HCT116 (cell line): ENCODE data around the gene PVRIG. TPM values are rescaled to one million over a fixed set of nuclear protein-coding genes. Genes with fewer than 3 reads are reported as not detected.

Source experiments
- ATAC-seq: fragments of 200-7000 bp; cut with Tn5 transposase; 2 replicates; pipeline ENCODE4 v1.9.1; 2020; ENCODE audit warnings: mild to moderate bottlenecking, moderate library complexity
- BruUV-seq: library from RNA; stranded (reverse); fragments of 400-500 nt; replicated peaks from 2 replicates; lab custom pipeline; 2021; lab: Mats Ljungman, UMichigan
- CTCF ChIA-PET: fragments of 300-600 bp; sonication (Branson Sonifier 250); formaldehyde crosslinking; loops from one replicate; lab custom pipeline; 2021; ENCODE audit warnings: antibody characterized with exemption; lab: Charles Lee
- POLR2A ChIA-PET: fragments of 300-600, 350-600 bp; sonication (Branson Sonifier 250); formaldehyde crosslinking; loops from one replicate; lab custom pipeline; 2021; ENCODE audit warnings: antibody characterized with exemption; lab: Charles Lee
- RAD21 ChIA-PET, 2 experiments: fragments of 300-600 bp; sonication (Branson Sonifier 250); formaldehyde crosslinking; loops; one replicate each; lab custom pipeline; 2023; ENCODE audit warnings: low total read pairs in 2 of 2; ENCODE audit not compliant: uncharacterized antibody in 2 of 2, unreplicated experiment in 2 of 2, low non-redundant PET in 1 of 2; lab: Charles Lee
- DNase-seq: peaks from one replicate; pipeline ENCODE4 v3.0.0-alpha.2; 2010; ENCODE audit warnings: low read depth, low spot score
- H2AFZ ChIP-seq: fragments of 200-600 bp; shearing (Covaris generic), sonication (generic); 2 replicates; pipeline ENCODE4 v1.6.1; 2017; ENCODE audit warnings: low read depth, mixed run types, mixed read lengths, antibody characterized with exemption, low read length; ENCODE audit not compliant: poor library complexity, severe bottlenecking
- H3K27ac ChIP-seq: 2 replicates; pipeline ENCODE4 v1.5.1; 2012; ENCODE audit warnings: low read depth, low read length
- H3K27me3 ChIP-seq: fragments of 200-600 bp; sonication (generic); 2 replicates; pipeline ENCODE4 v1.6.1; 2016; ENCODE audit warnings: mixed run types, low read length, mixed read lengths; ENCODE audit not compliant: insufficient read depth
- H3K36me3 ChIP-seq, 2 experiments: fragments of 200-500 bp in 1 of 2; fragments of 200-600 bp in 1 of 2; sonication (Bioruptor generic) in 1 of 2; sonication (generic) in 1 of 2; 2 replicates each; pipeline versions ENCODE4 v1.5.1 to v1.6.1; 2014 to 2016; ENCODE audit warnings: low read length in 2 of 2, inconsistent platforms in 1 of 2, mixed read lengths in 1 of 2, mixed run types in 1 of 2; ENCODE audit not compliant: insufficient read depth in 2 of 2, control insufficient read depth in 1 of 2
- H3K4me1 ChIP-seq, 2 experiments: fragments of 200-600 bp in 1 of 2; sonication (generic) in 1 of 2; 2 replicates each; pipeline versions ENCODE4 v1.5.1 to v1.6.1; 2012 to 2017; ENCODE audit warnings: low read length in 2 of 2, inconsistent platforms in 1 of 2, mild to moderate bottlenecking in 1 of 2, mixed read lengths in 1 of 2, mixed run types in 1 of 2, moderate library complexity in 1 of 2; ENCODE audit not compliant: insufficient read depth in 2 of 2, control insufficient read depth in 1 of 2
- H3K4me2 ChIP-seq: fragments of 200-600 bp; sonication (generic); 2 replicates; pipeline ENCODE4 v1.6.1; 2017; ENCODE audit warnings: mixed run types, low read length, mixed read lengths
- H3K4me3 ChIP-seq, 2 experiments: fragments of 200-600 bp in 1 of 2; sonication (generic) in 1 of 2; replicated peaks in 1 of 2; 2 replicates each; pipeline ENCODE4 v1.5.1; 2011 to 2016; ENCODE audit warnings: low read length in 2 of 2, control low read depth in 1 of 2, low read depth in 1 of 2, mild to moderate bottlenecking in 1 of 2, mixed read lengths in 1 of 2, mixed run types in 1 of 2
- H3K79me2 ChIP-seq: fragments of 200-600 bp; sonication (generic); 2 replicates; pipeline ENCODE4 v1.6.1; 2017; ENCODE audit warnings: mild to moderate bottlenecking, mixed run types, low read length, moderate library complexity, mixed read lengths; ENCODE audit not compliant: insufficient read depth
- H3K9ac ChIP-seq: fragments of 200-600 bp; sonication (generic); 2 replicates; pipeline ENCODE4 v1.6.1; 2016; ENCODE audit warnings: low read length, mixed read lengths
- H3K9me2 ChIP-seq: fragments of 200-600 bp; sonication (generic), shearing (Covaris generic); 2 replicates; pipeline ENCODE4 v1.6.1; 2017; ENCODE audit warnings: mixed run types, mild to moderate bottlenecking, moderate library complexity; ENCODE audit not compliant: insufficient read depth
- H3K9me3 ChIP-seq, 2 experiments: fragments of 200-500 bp in 1 of 2; fragments of 200-600 bp in 1 of 2; sonication (Bioruptor generic) in 1 of 2; sonication (generic) in 1 of 2; 2 replicates each; pipeline ENCODE4 v1.6.1; 2014 to 2017; ENCODE audit warnings: low read length in 2 of 2, mixed read lengths in 2 of 2, inconsistent platforms in 1 of 2, low read depth in 1 of 2, mild to moderate bottlenecking in 1 of 2, mixed run types in 1 of 2, moderate library complexity in 1 of 2; ENCODE audit not compliant: control insufficient read depth in 1 of 2, insufficient read depth in 1 of 2
- H4K20me1 ChIP-seq: fragments of 200-600 bp; sonication (generic), shearing (Covaris generic); 2 replicates; pipeline ENCODE4 v1.6.1; 2017; ENCODE audit warnings: mixed run types, mild to moderate bottlenecking, moderate library complexity; ENCODE audit not compliant: insufficient read depth
- ATF3 ChIP-seq: IDR thresholded peaks from 2 replicates; pipeline ENCODE4 v1.6.1; 2012
- CBX3 ChIP-seq: IDR thresholded peaks from 2 replicates; pipeline ENCODE4 v1.6.1; 2012; ENCODE audit warnings: low read depth
- EGR1 ChIP-seq: IDR thresholded peaks from 2 replicates; pipeline ENCODE4 v1.6.1; 2012; ENCODE audit warnings: low read depth
- ELF1 ChIP-seq: IDR thresholded peaks from 2 replicates; pipeline ENCODE4 v1.6.1; 2012; ENCODE audit warnings: low read depth, borderline replicate concordance
- EZH2 ChIP-seq: fragments of 200-600 bp; sonication (generic); IDR thresholded peaks from 2 replicates; pipeline ENCODE4 v1.6.1; 2017; ENCODE audit warnings: antibody characterized with exemption, mixed run types
- EZH2phosphoT487 ChIP-seq: fragments of 200-600 bp; IDR thresholded peaks from 2 replicates; pipeline ENCODE4 v1.6.1; 2018; ENCODE audit warnings: antibody characterized with exemption, borderline replicate concordance
- JUND ChIP-seq: IDR thresholded peaks from 2 replicates; pipeline ENCODE4 v1.6.1; 2012
- MAX ChIP-seq: IDR thresholded peaks from 2 replicates; pipeline ENCODE4 v1.6.1; 2012
- POLR2A ChIP-seq: IDR thresholded peaks from 2 replicates; pipeline ENCODE4 v1.7.0; 2011; ENCODE audit warnings: borderline replicate concordance; ENCODE audit not compliant: insufficient read depth, insufficient read length; ENCODE audit errors: extremely low read depth
- POLR2AphosphoS5 ChIP-seq: IDR thresholded peaks from 2 replicates; pipeline ENCODE4 v1.6.1; 2011; ENCODE audit warnings: mild to moderate bottlenecking, low read depth, low read length, moderate library complexity
- RAD21 ChIP-seq: IDR thresholded peaks from 2 replicates; pipeline ENCODE4 v1.6.1; 2012; ENCODE audit warnings: low read depth, mild to moderate bottlenecking
- REST ChIP-seq: IDR thresholded peaks from 2 replicates; pipeline ENCODE4 v1.6.1; 2012; ENCODE audit warnings: low read depth
- SIN3A ChIP-seq: IDR thresholded peaks from 2 replicates; pipeline ENCODE4 v1.6.1; 2012; ENCODE audit warnings: low read depth
- SP1 ChIP-seq: IDR thresholded peaks from 2 replicates; pipeline ENCODE4 v1.6.1; 2012; ENCODE audit warnings: low read depth
- TCF7L2 ChIP-seq: IDR thresholded peaks from 2 replicates; pipeline ENCODE4 v1.7.0; 2011; ENCODE audit warnings: borderline replicate concordance, inconsistent platforms; ENCODE audit not compliant: insufficient read depth, insufficient read length; ENCODE audit errors: extremely low read depth
- ZBTB33 ChIP-seq: IDR thresholded peaks from 2 replicates; pipeline ENCODE4 v1.6.1; 2011; ENCODE audit warnings: mild to moderate bottlenecking, low read length, moderate library complexity; ENCODE audit not compliant: insufficient replicate concordance; ENCODE audit errors: extremely low read depth
- ZFX ChIP-seq: fragments of 450-650 bp; IDR thresholded peaks from 2 replicates; pipeline ENCODE4 v1.6.1; 2017
- ZNF274 ChIP-seq: fragments of 200-500 bp; sonication (Bioruptor generic); IDR thresholded peaks from 2 replicates; pipeline ENCODE4 v1.6.1; 2014; ENCODE audit warnings: mild to moderate bottlenecking, low read depth, low read length, inconsistent platforms
- intact Hi-C: fragments of 100-400 bp; cut with micrococcal nuclease; formaldehyde crosslinking; loops from 2 replicates; pipeline ENCODE4 v1.10.0; 2022
- total RNA-seq: library from RNA; stranded (reverse); gene quantifications from one replicate; pipeline ENCODE4 v1.2.1, GENCODE V29; 2021; ENCODE audit not compliant: unreplicated experiment

Gene PVRIG
- total RNA-seq, 1 experiment from 2014 or later = 0.30 TPM

- Histone ChIP-seq H3K27me3 (no peaks in the 10 kb centered on the region), H3K9ac (no peak overlapping the region)
- intact Hi-C loops = no loop called here
- TF ChIP-seq POLR2A (no peak), REST (no peak), ELF1 (no peak), EGR1 (no peak), SP1 (no peak), SIN3A (no peak), POLR2AphosphoS5 (no peak), ZBTB33 (no peak), ZFX (no peak), MAX (no peak), TCF7L2 (no peak), JUND (no peak), ATF3 (no peak), EZH2 (no peak), EZH2phosphoT487 (no peak), ZNF274 (no peak), RAD21 (no peak), CBX3 (no peak)
- TF ChIP-seq, all 23 proteins: peak for 0
- DNase-seq (no peak), ATAC-seq (no peak)
- BruUV-seq = no TSS peak
- Histone ChIP-seq H4K20me1 (no peaks in the 10 kb centered on the region), H2AFZ (no peak overlapping the region), H3K36me3 (no peaks in the 10 kb centered on the region), H3K4me2 (no peak overlapping the region), H3K9me2 (no peaks in the 10 kb centered on the region), H3K4me3 (no peak overlapping the region), H3K9me3 (no peaks in the 10 kb centered on the region), H3K79me2 (no peaks in the 10 kb centered on the region), H3K4me1 (peaks cover 3 to 11% of the 10 kb centered on the region in 2 experiments; a peak in 2 of 4 replicates), H3K27ac (no peak overlapping the region)
- ChIA-PET CTCF (no interaction called here), POLR2A (no interaction called here), RAD21 (no interaction called here)
Measured at GRCh38 chr7:100171840-100172239, 47.9 kb upstream of the PVRIG start.
